WERI-Rb-1 (cell line): Measurements from ENCODE around the gene CACNG5.

Experiments
- DNase-seq: peaks from one replicate; pipeline ENCODE4 v3.0.0-alpha.2; 2020
- H3K27ac ChIP-seq: fragments of 250-450 bp; sonication (Bioruptor Pico); 2 replicates; pipeline ENCODE4 v1.5.1; 2020; ENCODE audit warnings: mild to moderate bottlenecking, moderate library complexity
- H3K27me3 ChIP-seq: fragments of 250-450 bp; sonication (Bioruptor Pico); 2 replicates; pipeline ENCODE4 v1.5.1; 2021; ENCODE audit warnings: mild to moderate bottlenecking, low read depth, moderate library complexity; ENCODE audit not compliant: insufficient read depth, severe bottlenecking
- H3K36me3 ChIP-seq: fragments of 250-450 bp; sonication (Bioruptor Pico); 2 replicates; pipeline ENCODE4 v1.5.1; 2020; ENCODE audit warnings: mild to moderate bottlenecking, moderate library complexity
- H3K4me3 ChIP-seq: 2 replicates; pipeline ENCODE4 v1.5.1; 2011; ENCODE audit warnings: low read depth, mild to moderate bottlenecking, control low read depth, low read length
- H3K9me3 ChIP-seq: fragments of 250-450 bp; sonication (Bioruptor Pico); 2 replicates; pipeline ENCODE4 v1.5.1; 2021; ENCODE audit warnings: mild to moderate bottlenecking, moderate library complexity; ENCODE audit not compliant: severe bottlenecking
- CTCF ChIP-seq: IDR thresholded peaks from 2 replicates; pipeline ENCODE4 v1.5.1; 2011; ENCODE audit warnings: low read depth, mild to moderate bottlenecking, control low read depth, inconsistent platforms, low read length

The CACNG5 gene

GRCh38 chr17:66812571-66812970 lies 22.3 kb upstream of the CACNG5 start:
- Histone ChIP-seq H3K27me3 (no peaks in the 10 kb centered on the region), H3K36me3 (no peaks in the 10 kb centered on the region), H3K4me3 (no peak overlapping the region), H3K9me3 (no peaks in the 10 kb centered on the region), H3K27ac (no peak overlapping the region)
- no peak for TF ChIP-seq CTCF
- no peak for DNase-seq

- H3K36me3 ChIP-seq = no peaks in the 10 kb centered on the region
- H3K27ac ChIP-seq = no peak overlapping the region
- no peak for TF ChIP-seq CTCF
- H3K27me3 ChIP-seq = no peaks in the 10 kb centered on the region
- no peak overlapping the region for H3K4me3 ChIP-seq
- H3K9me3 ChIP-seq = peaks cover 3% of the 10 kb centered on the region
- DNase-seq = no peak
Measured at GRCh38 chr17:66813296-66813695, 21.6 kb upstream of the CACNG5 start.

DNA sequence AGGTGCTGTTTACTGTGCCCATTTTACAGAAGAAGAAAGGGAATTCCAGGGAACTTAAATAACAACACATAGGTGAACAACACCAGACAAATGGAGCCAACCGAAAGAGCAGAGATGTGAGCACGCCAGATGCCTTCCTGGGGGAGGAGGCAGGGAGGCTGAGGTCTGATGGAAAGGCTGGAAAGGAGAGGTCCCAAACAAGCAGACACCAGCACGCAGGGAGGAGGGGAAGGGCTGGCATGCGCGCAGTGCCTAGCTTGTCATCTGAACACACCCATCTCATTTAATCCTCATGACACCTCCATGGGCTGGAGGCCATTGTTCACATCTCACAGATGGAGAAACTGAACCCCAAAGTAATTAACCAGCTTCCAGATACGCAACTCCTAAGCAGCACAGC lies 20.9 kb upstream of the CACNG5 start:
- Histone ChIP-seq H3K27me3 (no peaks in the 10 kb centered on the region), H3K27ac (no peak overlapping the region), H3K4me3 (no peak overlapping the region), H3K9me3 (peaks cover 5% of the 10 kb centered on the region), H3K36me3 (no peaks in the 10 kb centered on the region)
- TF ChIP-seq CTCF = no peak
- no peak for DNase-seq

DNA sequence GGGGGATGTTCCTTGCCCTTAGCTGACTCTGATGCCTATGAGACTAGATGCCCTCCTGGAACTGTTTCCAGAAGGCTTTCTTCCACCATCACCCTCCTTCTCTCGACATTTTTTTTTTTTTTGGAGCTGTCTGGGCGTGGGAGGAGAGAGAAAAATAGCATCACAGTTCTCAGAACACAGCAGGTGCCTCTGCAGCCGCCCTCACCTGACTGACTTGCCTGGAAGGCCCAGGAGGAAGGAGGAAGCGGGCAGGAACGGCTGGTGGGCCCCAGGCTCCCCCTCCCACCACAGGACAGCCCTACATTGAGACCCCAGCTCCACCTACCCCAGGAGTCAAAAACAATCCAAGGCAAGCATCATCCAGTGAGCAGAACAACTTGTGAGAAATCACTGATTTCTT lies 20.3 kb upstream of the CACNG5 start:
- H3K9me3 ChIP-seq = peaks cover 5% of the 10 kb centered on the region
- H3K27ac ChIP-seq = no peak overlapping the region
- no peak overlapping the region for H3K4me3 ChIP-seq
- H3K27me3 ChIP-seq = no peaks in the 10 kb centered on the region
- TF ChIP-seq CTCF = no peak
- no peaks in the 10 kb centered on the region for H3K36me3 ChIP-seq
- no peak for DNase-seq

DNA sequence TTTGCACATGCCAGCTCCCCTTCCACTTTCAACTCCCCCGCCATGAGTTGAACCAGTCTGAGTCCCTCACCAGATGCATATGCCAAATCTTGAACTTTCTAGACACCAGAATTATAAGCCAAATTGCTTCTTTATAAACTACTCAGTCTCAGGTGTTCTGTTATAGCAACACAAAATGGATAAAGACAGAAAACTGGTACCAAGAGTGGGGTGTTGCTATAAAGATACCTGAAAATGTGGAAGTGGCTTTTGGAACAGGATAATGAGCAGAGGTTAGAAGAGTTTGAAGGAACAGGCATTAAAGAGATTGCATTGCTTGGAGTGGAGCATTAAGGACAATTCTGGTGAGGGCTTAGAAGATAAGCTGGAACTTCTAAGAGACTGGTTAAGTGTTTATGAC lies 17.2 kb upstream of the CACNG5 start:
- H3K9me3 ChIP-seq = peaks cover 5% of the 10 kb centered on the region
- no peaks in the 10 kb centered on the region for H3K36me3 ChIP-seq
- no peak for DNase-seq
- H3K27ac ChIP-seq = no peak overlapping the region
- TF ChIP-seq CTCF = no peak
- no peak overlapping the region for H3K4me3 ChIP-seq
- H3K27me3 ChIP-seq = no peaks in the 10 kb centered on the region

GRCh38 chr17:66819466-66819865 lies 15.5 kb upstream of the CACNG5 start:
- DNase-seq = no peak
- TF ChIP-seq CTCF = no peak
- Histone ChIP-seq H3K27me3 (no peaks in the 10 kb centered on the region), H3K27ac (no peak overlapping the region), H3K9me3 (peaks cover 5% of the 10 kb centered on the region), H3K4me3 (no peak overlapping the region), H3K36me3 (no peaks in the 10 kb centered on the region)
